Measurements from ENCODE around the gene GNAT1. TPM values are rescaled to one million over a fixed set of nuclear protein-coding genes. Genes with fewer than 3 reads are reported as not detected.

Gene GNAT1
- total RNA-seq, 1 donor from 2014 or later: not detected

DNA sequence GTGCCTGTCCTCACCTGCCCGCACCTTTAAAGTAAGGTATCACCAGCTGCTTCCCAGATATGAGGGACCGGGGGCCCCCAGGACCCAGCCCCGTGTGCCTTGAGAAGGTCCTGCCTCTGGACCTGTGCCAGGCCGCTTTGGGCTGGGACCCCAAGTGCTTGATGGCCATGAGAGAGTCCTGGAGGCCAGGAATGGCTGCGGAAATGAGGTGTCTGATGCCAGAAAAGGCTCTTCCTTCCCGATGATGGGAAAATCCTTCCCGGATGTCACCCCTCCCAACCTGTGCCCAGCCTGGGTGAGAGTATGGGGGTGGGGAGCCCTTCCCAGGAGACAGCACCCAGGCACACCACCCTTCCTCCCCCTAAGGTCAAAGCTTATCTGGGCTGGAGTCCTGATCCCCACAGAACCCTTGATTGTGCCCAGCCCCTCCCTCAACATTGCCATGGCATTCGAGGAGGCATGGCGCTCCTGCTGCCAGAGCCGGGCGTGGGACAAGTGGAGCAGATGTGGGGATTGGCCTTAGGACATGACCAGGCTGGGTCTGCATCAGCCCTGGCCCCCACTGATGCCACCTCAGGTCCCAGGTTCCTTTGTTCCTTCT is 22.1 kb upstream of the GNAT1 start:
- no peak for DNase-seq
- Mint-ChIP-seq H3K4me1 (peaks cover 2% of the 10 kb centered on the region), H3K9me3 (no peaks in the 10 kb centered on the region), H3K27ac (no peak overlapping the region), H3K36me3 (ENCODE audit: low read depth) (no peaks in the 10 kb centered on the region), H3K27me3 (peaks cover 2% of the 10 kb centered on the region), H3K4me3 (no peak overlapping the region)
- ChIA-PET POLR2A (no interaction called here), CTCF (no interaction called here)
- intact Hi-C loops (cut with micrococcal nuclease): no loop called here
- ATAC-seq (ENCODE audit: low read depth): no peak
- TF ChIP-seq, protein P1, sequence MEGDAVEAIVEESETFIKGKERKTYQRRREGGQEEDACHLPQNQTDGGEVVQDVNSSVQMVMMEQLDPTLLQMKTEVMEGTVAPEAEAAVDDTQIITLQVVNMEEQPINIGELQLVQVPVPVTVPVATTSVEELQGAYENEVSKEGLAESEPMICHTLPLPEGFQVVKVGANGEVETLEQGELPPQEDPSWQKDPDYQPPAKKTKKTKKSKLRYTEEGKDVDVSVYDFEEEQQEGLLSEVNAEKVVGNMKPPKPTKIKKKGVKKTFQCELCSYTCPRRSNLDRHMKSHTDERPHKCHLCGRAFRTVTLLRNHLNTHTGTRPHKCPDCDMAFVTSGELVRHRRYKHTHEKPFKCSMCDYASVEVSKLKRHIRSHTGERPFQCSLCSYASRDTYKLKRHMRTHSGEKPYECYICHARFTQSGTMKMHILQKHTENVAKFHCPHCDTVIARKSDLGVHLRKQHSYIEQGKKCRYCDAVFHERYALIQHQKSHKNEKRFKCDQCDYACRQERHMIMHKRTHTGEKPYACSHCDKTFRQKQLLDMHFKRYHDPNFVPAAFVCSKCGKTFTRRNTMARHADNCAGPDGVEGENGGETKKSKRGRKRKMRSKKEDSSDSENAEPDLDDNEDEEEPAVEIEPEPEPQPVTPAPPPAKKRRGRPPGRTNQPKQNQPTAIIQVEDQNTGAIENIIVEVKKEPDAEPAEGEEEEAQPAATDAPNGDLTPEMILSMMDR (IDR thresholded peaks at IDR 0.05): no peak

DNA sequence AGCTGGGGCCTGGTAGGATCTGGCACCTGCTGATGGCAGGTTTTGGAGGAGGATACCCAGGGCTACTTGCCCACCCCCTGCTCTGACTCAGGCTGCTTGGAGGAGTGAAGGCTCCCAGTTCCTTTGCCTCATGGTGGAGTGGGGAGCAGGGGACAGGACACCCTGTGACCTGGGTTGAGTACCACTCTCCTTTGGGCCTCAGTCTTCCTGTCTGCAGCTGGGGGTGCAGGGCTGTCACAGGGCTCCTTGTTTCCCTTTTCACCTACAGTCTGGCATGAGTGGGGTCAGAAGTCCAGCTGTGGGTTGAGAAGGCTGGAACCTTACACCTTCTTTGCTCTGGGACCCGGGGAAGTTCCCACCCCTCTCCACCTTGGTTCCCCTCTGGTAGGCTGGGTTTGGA is 21.6 kb upstream of the GNAT1 start:
- ChIA-PET POLR2A (no interaction called here), CTCF (no interaction called here)
- intact Hi-C loops (cut with micrococcal nuclease): no loop called here
- DNase-seq: no peak
- H3K4me1 Mint-ChIP-seq: peaks cover 2% of the 10 kb centered on the region
- H3K36me3 Mint-ChIP-seq (ENCODE audit: low read depth): no peaks in the 10 kb centered on the region
- TF ChIP-seq, protein P1 (IDR thresholded peaks at IDR 0.05): no peak
- H3K4me3 Mint-ChIP-seq: no peak overlapping the region
- no peak overlapping the region for H3K27ac Mint-ChIP-seq
- peaks cover 2% of the 10 kb centered on the region for H3K27me3 Mint-ChIP-seq
- no peak for ATAC-seq (ENCODE audit: low read depth)
- no peaks in the 10 kb centered on the region for H3K9me3 Mint-ChIP-seq

DNA sequence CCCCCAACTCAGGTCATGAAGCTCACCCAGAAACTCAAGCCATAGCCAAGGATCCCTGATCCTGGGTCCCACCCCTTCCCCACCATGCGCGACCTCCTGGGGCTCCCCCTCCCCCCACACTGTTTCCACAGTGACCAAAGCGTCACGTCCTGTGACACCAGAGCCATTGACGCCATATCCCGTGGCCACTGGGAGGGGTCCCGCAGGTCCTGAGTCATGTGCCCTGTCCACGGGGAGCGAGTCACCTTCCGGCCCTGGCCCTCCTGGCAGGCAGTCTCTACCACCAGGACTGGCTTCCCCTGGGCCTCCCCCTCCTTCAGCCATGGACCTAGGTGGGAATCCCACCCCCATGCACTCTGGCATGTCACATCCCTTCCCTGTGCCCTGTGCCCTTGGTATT is 20.7 kb upstream of the GNAT1 start:
- no peak for DNase-seq
- ATAC-seq (ENCODE audit: low read depth): no peak
- H3K4me1 Mint-ChIP-seq: peaks cover 2% of the 10 kb centered on the region
- ChIA-PET POLR2A (no interaction called here), CTCF (no interaction called here)
- intact Hi-C loops (cut with micrococcal nuclease): no loop called here
- no peaks in the 10 kb centered on the region for H3K9me3 Mint-ChIP-seq
- TF ChIP-seq, protein P1 (IDR thresholded peaks at IDR 0.05): no peak
- H3K4me3 Mint-ChIP-seq: no peak overlapping the region
- no peak overlapping the region for H3K27ac Mint-ChIP-seq
- peaks cover 2% of the 10 kb centered on the region for H3K27me3 Mint-ChIP-seq
- no peaks in the 10 kb centered on the region for H3K36me3 Mint-ChIP-seq (ENCODE audit: low read depth)

DNA sequence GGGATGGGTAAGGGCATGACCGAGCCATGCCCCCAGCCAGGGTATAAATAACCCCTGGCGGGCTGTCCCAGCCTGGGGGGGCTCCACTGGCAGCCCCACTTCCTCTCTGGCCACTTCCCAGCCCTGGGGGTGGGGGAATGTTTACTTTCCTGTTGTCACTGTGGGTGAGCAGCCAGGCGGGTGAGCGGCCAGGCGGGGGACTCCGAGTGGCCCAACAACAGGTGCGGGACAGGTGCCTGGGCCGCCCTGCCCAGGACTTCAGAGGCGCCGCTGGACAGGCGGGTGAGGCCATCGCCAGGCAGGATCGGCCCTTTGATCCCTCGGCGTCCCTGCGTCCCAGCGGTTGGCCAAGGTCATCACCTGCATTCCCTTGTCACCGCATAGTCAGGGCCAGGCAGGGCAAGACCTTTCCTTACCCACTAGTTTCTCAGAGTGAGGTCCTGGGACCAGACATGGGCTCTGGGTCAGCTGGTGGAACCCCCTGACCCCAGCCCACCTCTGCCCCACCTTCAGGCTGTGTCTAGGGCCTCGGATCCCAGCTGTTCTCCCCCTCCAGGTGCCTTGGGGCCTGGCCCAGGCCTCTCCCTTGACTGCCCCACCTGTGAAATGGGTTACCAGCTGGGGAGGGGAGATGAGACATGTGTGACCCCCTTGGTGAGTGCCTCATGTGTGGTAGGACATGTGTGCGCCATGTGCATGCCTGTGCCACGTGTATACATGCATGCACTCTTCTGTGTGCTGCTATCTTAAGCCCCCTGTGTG is 19.7 kb upstream of the GNAT1 start:
- Mint-ChIP-seq H3K27ac (no peak overlapping the region), H3K4me1 (peaks cover 2% of the 10 kb centered on the region), H3K36me3 (ENCODE audit: low read depth) (no peaks in the 10 kb centered on the region), H3K9me3 (no peaks in the 10 kb centered on the region), H3K4me3 (no peak overlapping the region), H3K27me3 (peaks cover 2% of the 10 kb centered on the region)
- no peak for ATAC-seq (ENCODE audit: low read depth)
- CTCF ChIA-PET: no interaction called here
- no peak for DNase-seq
- POLR2A ChIA-PET: no interaction called here
- intact Hi-C loops (cut with micrococcal nuclease): no loop called here
- TF ChIP-seq, protein P1 (IDR thresholded peaks at IDR 0.05): no peak

DNA sequence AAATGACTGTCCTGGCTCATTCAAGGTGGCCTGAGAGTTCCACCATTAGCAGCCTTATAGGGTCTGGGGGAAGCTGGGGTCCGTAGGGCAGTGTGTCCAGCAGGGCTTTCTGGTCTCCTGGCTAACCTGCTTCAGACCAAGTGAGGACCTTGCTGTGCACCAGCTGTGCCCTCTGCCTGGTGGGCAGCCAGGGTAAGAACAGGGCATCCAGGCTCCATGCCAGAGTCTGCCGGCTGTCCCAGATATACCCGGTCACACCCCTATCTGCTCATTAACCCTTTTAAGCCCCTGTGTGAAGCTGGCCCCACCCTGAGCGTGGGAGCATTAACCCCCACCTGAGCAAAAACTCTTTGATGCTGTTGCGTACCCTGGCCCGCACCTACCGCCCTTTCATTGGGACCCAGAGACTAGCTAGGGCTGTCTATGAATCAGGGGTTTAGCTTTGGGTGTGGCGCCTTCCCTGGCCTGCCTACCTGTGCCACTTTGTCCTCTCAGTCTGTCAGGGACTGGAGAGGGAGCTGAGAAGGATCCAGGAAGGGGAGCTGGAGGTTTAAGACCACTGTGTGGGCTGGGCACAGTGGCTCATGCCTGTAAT is 18.7 kb upstream of the GNAT1 start:
- CTCF ChIA-PET: no interaction called here

More for the DNA sequence above, 18.7 kb upstream of the GNAT1 start:
- H3K27ac Mint-ChIP-seq: no peak overlapping the region
- intact Hi-C loops (cut with micrococcal nuclease): no loop called here
- TF ChIP-seq, protein P1 (IDR thresholded peaks at IDR 0.05): no peak
- H3K4me3 Mint-ChIP-seq: no peak overlapping the region
- peaks cover 2% of the 10 kb centered on the region for H3K4me1 Mint-ChIP-seq
- no peaks in the 10 kb centered on the region for H3K27me3 Mint-ChIP-seq
- DNase-seq (no peak), ATAC-seq (ENCODE audit: low read depth) (no peak)
- no peaks in the 10 kb centered on the region for H3K9me3 Mint-ChIP-seq
- no peaks in the 10 kb centered on the region for H3K36me3 Mint-ChIP-seq (ENCODE audit: low read depth)
- POLR2A ChIA-PET: no interaction called here

Measured in activated B cell treated with CpG ODN at 0.5 μM for 24 hours (primary cell).